HL-60 (cell line): Measurements from ENCODE around the gene BPIFB6.

Experiments used
- DNase-seq, 2 experiments: peaks; one replicate each; pipeline ENCODE4 v3.0.0-alpha.2; 2010 to 2020; ENCODE audit warnings: low read depth in 1 of 2, low spot score in 1 of 2
- H3K27ac ChIP-seq: fragments of 250-450 bp; sonication (Bioruptor Pico); replicated peaks from 2 replicates; pipeline ENCODE4 v1.5.1; 2020; ENCODE audit warnings: mild to moderate bottlenecking, moderate library complexity
- H3K27me3 ChIP-seq: fragments of 250-450 bp; sonication (Bioruptor Pico); 2 replicates; pipeline ENCODE4 v1.5.1; 2021; ENCODE audit warnings: mild to moderate bottlenecking, moderate library complexity; ENCODE audit not compliant: insufficient read depth, poor library complexity, severe bottlenecking
- H3K4me3 ChIP-seq: replicated peaks from 2 replicates; pipeline ENCODE4 v1.5.1; 2011; ENCODE audit warnings: mild to moderate bottlenecking, control low read depth, low read length; ENCODE audit not compliant: insufficient read depth
- CTCF ChIP-seq: IDR thresholded peaks from one replicate; pipeline ENCODE4 v1.5.1; 2011; ENCODE audit warnings: low read length, control low read depth, inconsistent platforms; ENCODE audit not compliant: insufficient read depth
- GABPA ChIP-seq: IDR thresholded peaks from 2 replicates; pipeline ENCODE4 v1.6.1; 2012; ENCODE audit warnings: low read depth
- POLR2AphosphoS5 ChIP-seq: IDR thresholded peaks from 2 replicates; pipeline ENCODE4 v1.6.1; 2012; ENCODE audit warnings: low read depth
- REST ChIP-seq: IDR thresholded peaks from 2 replicates; pipeline ENCODE4 v1.6.1; 2012; ENCODE audit warnings: low read depth; ENCODE audit not compliant: insufficient replicate concordance
- SPI1 ChIP-seq: IDR thresholded peaks from 2 replicates; pipeline ENCODE4 v1.6.1; 2012; ENCODE audit warnings: low read depth, mild to moderate bottlenecking, borderline replicate concordance

BPIFB6 gene

GRCh38 chr20:33020278-33021161 is 10.9 kb upstream of the BPIFB6 start:
- no peak overlapping the region for H3K27ac ChIP-seq
- H3K4me3 ChIP-seq = no peak overlapping the region
- no peaks in the 10 kb centered on the region for H3K27me3 ChIP-seq
- DNase-seq = no peak
- TF ChIP-seq SPI1 (no peak), POLR2AphosphoS5 (no peak), CTCF (no peak)

- Histone ChIP-seq H3K27me3 (no peaks in the 10 kb centered on the region), H3K27ac (no peak overlapping the region), H3K4me3 (no peak overlapping the region)
- TF ChIP-seq POLR2AphosphoS5 (no peak), SPI1 (no peak), REST (no peak), CTCF (no peak), GABPA (no peak)
- DNase-seq = no peak
Measured at GRCh38 chr20:33021879-33022278, 9.6 kb upstream of the BPIFB6 start.

GRCh38 chr20:33022289-33022688 is 9.2 kb upstream of the BPIFB6 start:
- no peak for DNase-seq
- no peaks in the 10 kb centered on the region for H3K27me3 ChIP-seq
- H3K27ac ChIP-seq = no peak overlapping the region
- no peak overlapping the region for H3K4me3 ChIP-seq
- TF ChIP-seq GABPA (no peak), SPI1 (no peak), POLR2AphosphoS5 (no peak), CTCF (no peak), REST (no peak)
